ENCODE data around the gene HOXB7. TPM values are rescaled to one million over a fixed set of nuclear protein-coding genes. Genes with fewer than 3 reads are reported as not detected.

Gene HOXB7
- total and polyA plus RNA-seq, 8 donors: 0.35 to 1.3 (median 0.70) TPM; not detected in 2

- Histone ChIP-seq H3K27me3 (peaks cover 0 to 7% (median 0%) of the 10 kb centered on the region in 4 donors), H3K4me3 (no peak overlapping the region), H3K9me3 (no peaks in the 10 kb centered on the region), H3K27ac (no peak overlapping the region), H3K4me1 (no peaks in the 10 kb centered on the region), H3K36me3 (no peaks in the 10 kb centered on the region)
- DNase-seq: no peak
- no peak for FAIRE-seq
- no peak for TF ChIP-seq CTCF (IDR thresholded peaks at IDR 0.05)
- intact Hi-C loops (cut with DNase I): no loop called here
- 34 to 38% methylated on average over 15 of the region's 15 CpGs for WGBS, 2 donors
- peak in 1 of 4 donors; percentile 57 for ATAC-seq
Measured at GRCh38 chr17:48561884-48562810, 48.7 kb downstream of the HOXB7 start.

DNA sequence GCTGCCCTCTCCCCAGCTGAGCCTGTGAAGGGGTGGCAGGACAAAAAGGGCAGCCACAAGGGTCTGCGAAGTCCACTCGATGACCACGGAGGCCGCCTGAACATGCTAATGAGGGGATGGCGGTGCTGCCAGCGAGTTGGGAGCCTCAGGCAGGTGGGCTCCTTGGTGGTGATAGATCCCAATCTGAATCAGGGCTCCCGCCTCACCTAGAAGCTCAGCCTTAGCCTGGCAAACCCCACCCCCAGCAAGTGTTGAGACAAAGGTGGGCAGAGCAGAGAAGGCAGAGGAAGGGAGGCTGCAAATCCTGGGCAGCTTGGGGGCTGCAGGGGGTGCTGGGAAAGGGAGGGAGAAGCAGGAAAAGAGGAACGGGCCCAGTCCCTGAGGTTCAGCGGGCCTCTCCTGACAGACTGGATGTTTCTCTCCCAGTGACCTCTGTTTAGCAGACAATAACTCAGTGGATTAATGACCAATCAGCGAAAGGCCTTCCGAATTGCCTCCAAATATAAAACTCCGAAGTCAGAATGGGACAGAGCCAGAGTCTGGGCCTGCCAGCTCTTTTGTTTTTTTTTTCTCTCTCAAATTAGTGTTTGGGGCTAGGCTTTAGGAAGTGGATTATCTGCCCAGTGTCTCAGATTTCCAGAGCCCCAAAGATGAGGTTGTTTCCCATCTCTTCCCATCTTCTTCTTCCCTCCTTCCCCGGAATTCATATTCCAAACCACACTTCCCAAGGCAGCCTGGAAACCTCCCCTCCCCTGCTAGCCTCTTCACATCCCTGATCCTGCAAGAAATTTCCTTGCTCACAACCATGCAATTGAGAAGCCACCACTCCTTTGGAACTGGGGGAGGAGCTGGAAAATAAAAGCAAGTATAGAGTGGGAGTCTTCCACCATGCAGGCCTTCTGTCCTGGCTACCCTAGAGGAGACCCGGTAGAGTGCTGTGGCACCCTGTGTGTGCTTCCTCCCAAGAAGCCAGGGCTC lies 50.7 kb downstream of the HOXB7 start:
- H3K4me3 ChIP-seq: no peak overlapping the region
- TF ChIP-seq CTCF (IDR thresholded peaks at IDR 0.05): no peak

GRCh38 chr17:48559122-48559839 lies 51.5 kb downstream of the HOXB7 start:
- Histone ChIP-seq H3K9me3 (no peaks in the 10 kb centered on the region), H3K27ac (no peak overlapping the region), H3K27me3 (peaks cover 0 to 6% (median 0%) of the 10 kb centered on the region in 4 donors), H3K4me1 (no peaks in the 10 kb centered on the region), H3K4me3 (no peak overlapping the region), H3K36me3 (no peaks in the 10 kb centered on the region)
- DNase-seq: peak in 1 of 6 donors; percentile 29
- no peak for ATAC-seq
- no peak for FAIRE-seq
- no peak for TF ChIP-seq CTCF (IDR thresholded peaks at IDR 0.05)
- intact Hi-C loops (cut with DNase I): no loop called here
- 61% methylated on average over 16 of the region's 16 CpGs for WGBS, 2 donors

More for the DNA sequence above, 50.7 kb downstream of the HOXB7 start:
- intact Hi-C loops (cut with DNase I): no loop called here
- Histone ChIP-seq H3K4me1 (no peaks in the 10 kb centered on the region), H3K36me3 (no peaks in the 10 kb centered on the region), H3K27me3 (peaks cover 0 to 5% (median 0%) of the 10 kb centered on the region in 4 donors), H3K9me3 (no peaks in the 10 kb centered on the region), H3K27ac (no peak overlapping the region)
- WGBS, 2 donors: 67 to 68% methylated on average over 14 of the region's 14 CpGs
- no peak for FAIRE-seq
- peak in 1 of 6 donors; percentile 50 for DNase-seq
- ATAC-seq: no peak

DNA sequence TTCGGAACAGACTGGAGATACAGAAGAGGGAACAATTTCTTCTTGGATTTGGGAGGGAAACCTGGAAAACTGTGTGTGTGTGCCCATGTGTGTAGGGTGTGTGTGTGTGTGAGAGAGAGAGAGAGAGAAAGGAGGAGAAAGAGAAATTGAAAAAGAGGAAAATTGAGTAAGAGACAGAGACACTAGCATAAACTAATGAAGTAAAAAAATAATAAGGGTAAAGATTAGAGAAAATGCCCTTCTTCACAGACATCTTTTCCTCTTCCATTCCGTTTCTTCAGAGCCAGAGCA lies 52.0 kb downstream of the HOXB7 start:
- intact Hi-C loops (cut with DNase I): no loop called here
- 58 to 59% methylated on average over 2 of the region's 2 CpGs for WGBS, 2 donors
- Histone ChIP-seq H3K4me3 (no peak overlapping the region), H3K27me3 (peaks cover 0 to 11% (median 0%) of the 10 kb centered on the region in 4 donors), H3K9me3 (no peaks in the 10 kb centered on the region), H3K36me3 (no peaks in the 10 kb centered on the region), H3K27ac (no peak overlapping the region), H3K4me1 (no peaks in the 10 kb centered on the region)
- FAIRE-seq: no peak
- TF ChIP-seq CTCF (IDR thresholded peaks at IDR 0.05): no peak
- no peak for DNase-seq
- ATAC-seq: no peak

Measured in pancreas (tissue), 10 donors.